ENCODE results near the gene RAB32.

- TF ChIP-seq CTCF (IDR thresholded peaks at IDR 0.05) (no peak), ZFX (IDR thresholded peaks at IDR 0.05; ENCODE audit: borderline replicate concordance) (no peak)
Observed at GRCh38 chr6:146542881-146543210, 787 bp upstream of the RAB32 start.

Data from 22Rv1 (cell line).